MM.1S (cell line): Measurements from ENCODE around the gene RWDD1.

Experiments
- DNase-seq: peaks from one replicate; pipeline ENCODE4 v3.0.0-alpha.2; 2015
- H2AFZ ChIP-seq: fragments of 300-600 bp; sonication (generic); 2 replicates; pipeline ENCODE4 v1.6.0; 2016; ENCODE audit warnings: antibody characterized with exemption, low read length
- H3F3A ChIP-seq: fragments of 300-600 bp; sonication (generic); 2 replicates; pipeline ENCODE4 v1.6.1; 2016; ENCODE audit warnings: mild to moderate bottlenecking, antibody characterized with exemption, low read length, moderate library complexity, mixed read lengths; ENCODE audit not compliant: insufficient read depth
- H3K27ac ChIP-seq: fragments of 300-600 bp; sonication (generic); 2 replicates; pipeline ENCODE4 v1.5.1; 2016; ENCODE audit warnings: mild to moderate bottlenecking, low read length
- H3K27me3 ChIP-seq: fragments of 300-600 bp; sonication (generic); replicated peaks from 2 replicates; pipeline ENCODE4 v1.6.0; 2016; ENCODE audit warnings: low read length; ENCODE audit not compliant: insufficient read depth
- H3K36me3 ChIP-seq: fragments of 300-600 bp; sonication (generic); replicated peaks from 2 replicates; pipeline ENCODE4 v1.6.1; 2016; ENCODE audit warnings: mild to moderate bottlenecking, low read length, mixed read lengths; ENCODE audit not compliant: insufficient read depth
- H3K4me1 ChIP-seq: fragments of 300-600 bp; sonication (generic); 2 replicates; pipeline ENCODE4 v1.6.1; 2016; ENCODE audit warnings: low read length, mixed read lengths
- H3K4me2 ChIP-seq: fragments of 300-600 bp; sonication (generic); 2 replicates; pipeline ENCODE4 v1.6.0; 2016; ENCODE audit warnings: low read depth, low read length
- H3K4me3 ChIP-seq: fragments of 300-600 bp; sonication (generic); 2 replicates; pipeline ENCODE4 v1.5.1; 2016; ENCODE audit warnings: low read length, mixed read lengths
- H3K79me2 ChIP-seq: fragments of 300-600 bp; sonication (generic); 2 replicates; pipeline ENCODE4 v1.6.1; 2016; ENCODE audit warnings: mixed run types, low read length, mixed read lengths
- H3K9ac ChIP-seq: fragments of 300-600 bp; sonication (generic); 2 replicates; pipeline ENCODE4 v1.6.1; 2016; ENCODE audit warnings: low read length, mixed read lengths
- H3K9me2 ChIP-seq: fragments of 300-600 bp; sonication (generic); replicated peaks from 2 replicates; pipeline ENCODE4 v1.6.1; 2016; ENCODE audit warnings: mild to moderate bottlenecking, low read length, mixed read lengths; ENCODE audit not compliant: insufficient read depth
- H3K9me3 ChIP-seq: fragments of 300-600 bp; sonication (generic); replicated peaks from 2 replicates; pipeline ENCODE4 v1.6.1; 2016; ENCODE audit warnings: mild to moderate bottlenecking, low read length, mixed read lengths; ENCODE audit not compliant: insufficient read depth
- H4K20me1 ChIP-seq: fragments of 300-600 bp; sonication (generic); 2 replicates; pipeline ENCODE4 v1.6.1; 2016; ENCODE audit warnings: mild to moderate bottlenecking, low read length, moderate library complexity, mixed read lengths; ENCODE audit not compliant: insufficient read depth
- CTCF ChIP-seq: fragments of 300-600 bp; sonication (generic); IDR thresholded peaks from 2 replicates; pipeline ENCODE4 v1.5.1; 2016; ENCODE audit warnings: antibody characterized with exemption, low read length, mixed read lengths
- EZH2 ChIP-seq: fragments of 300-600 bp; sonication (generic); optimal IDR thresholded peaks from 2 replicates; pipeline ENCODE3; 2017; ENCODE audit warnings: low read depth, mild to moderate bottlenecking, antibody characterized with exemption, low read length, mixed read lengths
- EZH2phosphoT487 ChIP-seq: fragments of 300-600 bp; sonication (generic); IDR thresholded peaks from 2 replicates; pipeline ENCODE4 v1.6.1; 2018; ENCODE audit warnings: antibody characterized with exemption, low read length

RWDD1 gene

GRCh38 chr6:116562019-116562403, 9.3 kb upstream of the RWDD1 start:
- no peak for TF ChIP-seq EZH2phosphoT487
- TF ChIP-seq EZH2 = no peak
- no peak for TF ChIP-seq CTCF
- Histone ChIP-seq H3K79me2 (no peaks in the 10 kb centered on the region), H3K9me2 (no peaks in the 10 kb centered on the region), H3K9ac (no peak overlapping the region), H3F3A (no peaks in the 10 kb centered on the region), H3K27ac (no peak overlapping the region), H3K36me3 (no peaks in the 10 kb centered on the region), H2AFZ (no peak overlapping the region), H3K4me1 (no peaks in the 10 kb centered on the region), H4K20me1 (no peaks in the 10 kb centered on the region), H3K9me3 (no peaks in the 10 kb centered on the region), H3K27me3 (no peaks in the 10 kb centered on the region), H3K4me3 (no peak overlapping the region), H3K4me2 (no peak overlapping the region)
- DNase-seq = no peak

- DNase-seq = no peak
- no peak for TF ChIP-seq EZH2phosphoT487
- no peak for TF ChIP-seq CTCF
- TF ChIP-seq EZH2 = no peak
- no peak overlapping the region for H2AFZ ChIP-seq
Observed at GRCh38 chr6:116562614-116563013, 8.7 kb upstream of the RWDD1 start.

GRCh38 chr6:116563830-116564229, 7.5 kb upstream of the RWDD1 start:
- Histone ChIP-seq H3K9me3 (no peaks in the 10 kb centered on the region), H3K36me3 (no peaks in the 10 kb centered on the region), H3K4me1 (no peaks in the 10 kb centered on the region), H3F3A (no peaks in the 10 kb centered on the region), H3K4me2 (no peak overlapping the region), H2AFZ (no peak overlapping the region), H4K20me1 (no peaks in the 10 kb centered on the region), H3K79me2 (no peaks in the 10 kb centered on the region), H3K9ac (no peak overlapping the region), H3K27ac (no peak overlapping the region), H3K27me3 (no peaks in the 10 kb centered on the region), H3K9me2 (no peaks in the 10 kb centered on the region), H3K4me3 (no peak overlapping the region)
- no peak for TF ChIP-seq CTCF
- TF ChIP-seq EZH2phosphoT487 = no peak
- no peak for TF ChIP-seq EZH2
- no peak for DNase-seq

More at GRCh38 chr6:116562614-116563013, 8.7 kb upstream of the RWDD1 start:
- no peak overlapping the region for H3K9ac ChIP-seq
- H3K27ac ChIP-seq = no peak overlapping the region
- H3F3A ChIP-seq = no peaks in the 10 kb centered on the region
- no peak overlapping the region for H3K4me2 ChIP-seq
- no peaks in the 10 kb centered on the region for H3K4me1 ChIP-seq
- no peak overlapping the region for H3K4me3 ChIP-seq
- H3K36me3 ChIP-seq = no peaks in the 10 kb centered on the region
- no peaks in the 10 kb centered on the region for H3K9me3 ChIP-seq
- H3K27me3 ChIP-seq = no peaks in the 10 kb centered on the region
- H4K20me1 ChIP-seq = no peaks in the 10 kb centered on the region
- H3K9me2 ChIP-seq = no peaks in the 10 kb centered on the region
- H3K79me2 ChIP-seq = no peaks in the 10 kb centered on the region
